SK-N-SH treated with all-trans-retinoic acid at 6 μM for 48 hours (cell line): ENCODE results near the gene CYP4F22.

ENCODE experiments used
- ATAC-seq: fragments of 200-7000 bp; cut with Tn5 transposase; 3 replicates; pipeline ENCODE4 v1.9.1; 2020; ENCODE audit warnings: mild to moderate bottlenecking, moderate library complexity
- ARNTL ChIP-seq: fragments of 450-650 bp; formaldehyde crosslinking; IDR thresholded peaks from 2 replicates; pipeline ENCODE4 v1.5.0; 2020; ENCODE audit warnings: low read depth, mild to moderate bottlenecking, moderate library complexity, borderline replicate concordance
- BACH2 ChIP-seq: fragments of 250-450 bp; sonication (Bioruptor Pico); IDR thresholded peaks from 2 replicates; pipeline ENCODE4 v1.9.0; 2021; ENCODE audit warnings: mild to moderate bottlenecking, borderline replicate concordance
- CSDC2 ChIP-seq: fragments of 250-450 bp; sonication (Bioruptor Pico); IDR thresholded peaks from 2 replicates; pipeline ENCODE4 v1.5.0; 2020; ENCODE audit warnings: mild to moderate bottlenecking, moderate library complexity
- GLIS3 ChIP-seq: fragments of 250-450 bp; sonication (Bioruptor Pico); IDR thresholded peaks from 2 replicates; pipeline ENCODE4 v1.5.0; 2020; ENCODE audit warnings: mild to moderate bottlenecking, moderate library complexity
- ISL1 ChIP-seq: fragments of 250-450 bp; sonication (Bioruptor Pico); IDR thresholded peaks from 2 replicates; pipeline ENCODE4 v2.1.2; 2022; ENCODE audit warnings: mild to moderate bottlenecking, moderate library complexity
- OSR1 ChIP-seq: fragments of 250-450 bp; sonication (Bioruptor Pico); IDR thresholded peaks from 2 replicates; pipeline ENCODE4 v1.8.0; 2022; ENCODE audit warnings: moderate library complexity, mild to moderate bottlenecking, inconsistent platforms
- POU6F1 ChIP-seq: fragments of 250-450 bp; sonication (Bioruptor Pico); IDR thresholded peaks from 2 replicates; pipeline ENCODE4 v1.8.0; 2021; ENCODE audit warnings: low read depth, mild to moderate bottlenecking, moderate library complexity, borderline replicate concordance
- TOX ChIP-seq: fragments of 250-450 bp; sonication (Bioruptor Pico); IDR thresholded peaks from 2 replicates; pipeline ENCODE4 v1.8.0; 2021; ENCODE audit warnings: mild to moderate bottlenecking, moderate library complexity, borderline replicate concordance
- ZC3H10 ChIP-seq: fragments of 250-450 bp; sonication (Bioruptor Pico); IDR thresholded peaks from 2 replicates; pipeline ENCODE4 v1.5.1; 2021; ENCODE audit warnings: mild to moderate bottlenecking, moderate library complexity
- ZFP3 ChIP-seq: fragments of 250-450 bp; sonication (Bioruptor Pico); IDR thresholded peaks from 2 replicates; pipeline ENCODE4 v1.5.0; 2020; ENCODE audit warnings: mild to moderate bottlenecking, moderate library complexity
- ZNF70 ChIP-seq: fragments of 450-650 bp; formaldehyde crosslinking; IDR thresholded peaks from 2 replicates; pipeline ENCODE4 v1.5.0; 2020; ENCODE audit warnings: mild to moderate bottlenecking, moderate library complexity
- ZNF8 ChIP-seq: fragments of 450-650 bp; formaldehyde crosslinking; IDR thresholded peaks from 2 replicates; pipeline ENCODE4 v1.5.0; 2020; ENCODE audit warnings: mild to moderate bottlenecking, moderate library complexity
- TF ChIP-seq, protein P1 (sequence below): fragments of 250-450 bp; sonication (Bioruptor Pico); IDR thresholded peaks from 2 replicates; pipeline ENCODE4 v1.5.0; 2020; ENCODE audit warnings: mild to moderate bottlenecking, moderate library complexity
- TF ChIP-seq, protein P2 (sequence below): fragments of 250-450 bp; sonication (Bioruptor Pico); IDR thresholded peaks from 2 replicates; pipeline ENCODE4 v1.8.0; 2020; ENCODE audit warnings: mild to moderate bottlenecking, moderate library complexity, borderline replicate concordance
- TF ChIP-seq, protein P3 (sequence below): fragments of 250-450 bp; sonication (Bioruptor Pico); IDR thresholded peaks from 2 replicates; pipeline ENCODE4 v1.5.1; 2020; ENCODE audit warnings: low read depth, mild to moderate bottlenecking, moderate library complexity
- TF ChIP-seq, protein P4 (sequence below): fragments of 250-450 bp; sonication (Bioruptor Pico); IDR thresholded peaks from 2 replicates; pipeline ENCODE4 v1.5.1; 2021; ENCODE audit warnings: mild to moderate bottlenecking, moderate library complexity

CYP4F22 gene

GRCh38 chr19:15517778-15518177 lies 9.5 kb downstream of the CYP4F22 start (continued):
- TF ChIP-seq, protein P1, sequence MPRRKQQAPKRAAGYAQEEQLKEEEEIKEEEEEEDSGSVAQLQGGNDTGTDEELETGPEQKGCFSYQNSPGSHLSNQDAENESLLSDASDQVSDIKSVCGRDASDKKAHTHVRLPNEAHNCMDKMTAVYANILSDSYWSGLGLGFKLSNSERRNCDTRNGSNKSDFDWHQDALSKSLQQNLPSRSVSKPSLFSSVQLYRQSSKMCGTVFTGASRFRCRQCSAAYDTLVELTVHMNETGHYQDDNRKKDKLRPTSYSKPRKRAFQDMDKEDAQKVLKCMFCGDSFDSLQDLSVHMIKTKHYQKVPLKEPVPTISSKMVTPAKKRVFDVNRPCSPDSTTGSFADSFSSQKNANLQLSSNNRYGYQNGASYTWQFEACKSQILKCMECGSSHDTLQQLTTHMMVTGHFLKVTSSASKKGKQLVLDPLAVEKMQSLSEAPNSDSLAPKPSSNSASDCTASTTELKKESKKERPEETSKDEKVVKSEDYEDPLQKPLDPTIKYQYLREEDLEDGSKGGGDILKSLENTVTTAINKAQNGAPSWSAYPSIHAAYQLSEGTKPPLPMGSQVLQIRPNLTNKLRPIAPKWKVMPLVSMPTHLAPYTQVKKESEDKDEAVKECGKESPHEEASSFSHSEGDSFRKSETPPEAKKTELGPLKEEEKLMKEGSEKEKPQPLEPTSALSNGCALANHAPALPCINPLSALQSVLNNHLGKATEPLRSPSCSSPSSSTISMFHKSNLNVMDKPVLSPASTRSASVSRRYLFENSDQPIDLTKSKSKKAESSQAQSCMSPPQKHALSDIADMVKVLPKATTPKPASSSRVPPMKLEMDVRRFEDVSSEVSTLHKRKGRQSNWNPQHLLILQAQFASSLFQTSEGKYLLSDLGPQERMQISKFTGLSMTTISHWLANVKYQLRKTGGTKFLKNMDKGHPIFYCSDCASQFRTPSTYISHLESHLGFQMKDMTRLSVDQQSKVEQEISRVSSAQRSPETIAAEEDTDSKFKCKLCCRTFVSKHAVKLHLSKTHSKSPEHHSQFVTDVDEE: no peak

- no peak for ATAC-seq
- TF ChIP-seq POU6F1 (CRISPR knock-in tag) (no peak), OSR1 (CRISPR knock-in tag) (no peak), ZNF8 (no peak), ZNF70 (CRISPR knock-in tag) (no peak)
- TF ChIP-seq, protein P2, sequence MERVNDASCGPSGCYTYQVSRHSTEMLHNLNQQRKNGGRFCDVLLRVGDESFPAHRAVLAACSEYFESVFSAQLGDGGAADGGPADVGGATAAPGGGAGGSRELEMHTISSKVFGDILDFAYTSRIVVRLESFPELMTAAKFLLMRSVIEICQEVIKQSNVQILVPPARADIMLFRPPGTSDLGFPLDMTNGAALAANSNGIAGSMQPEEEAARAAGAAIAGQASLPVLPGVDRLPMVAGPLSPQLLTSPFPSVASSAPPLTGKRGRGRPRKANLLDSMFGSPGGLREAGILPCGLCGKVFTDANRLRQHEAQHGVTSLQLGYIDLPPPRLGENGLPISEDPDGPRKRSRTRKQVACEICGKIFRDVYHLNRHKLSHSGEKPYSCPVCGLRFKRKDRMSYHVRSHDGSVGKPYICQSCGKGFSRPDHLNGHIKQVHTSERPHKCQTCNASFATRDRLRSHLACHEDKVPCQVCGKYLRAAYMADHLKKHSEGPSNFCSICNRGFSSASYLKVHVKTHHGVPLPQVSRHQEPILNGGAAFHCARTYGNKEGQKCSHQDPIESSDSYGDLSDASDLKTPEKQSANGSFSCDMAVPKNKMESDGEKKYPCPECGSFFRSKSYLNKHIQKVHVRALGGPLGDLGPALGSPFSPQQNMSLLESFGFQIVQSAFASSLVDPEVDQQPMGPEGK: no peak
These were observed 11.2 kb downstream of the CYP4F22 start for GRCh38 chr19:15519433-15519976.

DNA sequence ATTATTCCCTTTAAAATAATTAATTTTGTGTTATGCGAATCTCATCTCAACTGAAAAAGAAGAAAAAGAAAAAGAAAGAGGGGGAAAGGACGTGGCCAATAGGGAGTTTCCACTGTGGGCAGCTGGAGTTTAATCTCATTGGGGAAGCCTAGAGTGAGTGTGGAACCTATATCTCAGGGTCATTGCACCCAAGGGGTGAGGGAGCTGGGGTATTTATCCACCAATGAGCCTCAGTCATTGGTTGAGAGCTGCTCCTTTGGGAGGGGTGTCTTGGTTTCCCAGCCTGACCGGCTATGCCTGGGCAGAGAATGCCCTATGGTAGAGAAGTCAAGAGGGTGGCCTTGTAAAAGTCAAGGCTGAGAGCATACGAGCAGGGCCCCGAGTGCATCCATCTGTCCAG lies 16.5 kb downstream of the CYP4F22 start:
- ATAC-seq: no peak
- TF ChIP-seq BACH2 (no peak), GLIS3 (no peak), ARNTL (CRISPR knock-in tag) (no peak)
- TF ChIP-seq, protein P1: no peak

GRCh38 chr19:15525291-15525690 lies 17.0 kb downstream of the CYP4F22 start:
- no peak for ATAC-seq

GRCh38 chr19:15526408-15526807 lies 18.1 kb downstream of the CYP4F22 start:
- ATAC-seq: no peak
- TF ChIP-seq POU6F1 (CRISPR knock-in tag) (no peak), GLIS3 (no peak), ZFP3 (CRISPR knock-in tag) (no peak), CSDC2 (no peak), ZC3H10 (CRISPR knock-in tag) (no peak), TOX (CRISPR knock-in tag) (no peak), ISL1 (CRISPR knock-in tag) (no peak)
- TF ChIP-seq, protein P3, sequence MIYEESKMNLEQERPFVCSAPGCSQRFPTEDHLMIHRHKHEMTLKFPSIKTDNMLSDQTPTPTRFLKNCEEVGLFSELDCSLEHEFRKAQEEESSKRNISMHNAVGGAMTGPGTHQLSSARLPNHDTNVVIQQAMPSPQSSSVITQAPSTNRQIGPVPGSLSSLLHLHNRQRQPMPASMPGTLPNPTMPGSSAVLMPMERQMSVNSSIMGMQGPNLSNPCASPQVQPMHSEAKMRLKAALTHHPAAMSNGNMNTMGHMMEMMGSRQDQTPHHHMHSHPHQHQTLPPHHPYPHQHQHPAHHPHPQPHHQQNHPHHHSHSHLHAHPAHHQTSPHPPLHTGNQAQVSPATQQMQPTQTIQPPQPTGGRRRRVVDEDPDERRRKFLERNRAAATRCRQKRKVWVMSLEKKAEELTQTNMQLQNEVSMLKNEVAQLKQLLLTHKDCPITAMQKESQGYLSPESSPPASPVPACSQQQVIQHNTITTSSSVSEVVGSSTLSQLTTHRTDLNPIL (CRISPR knock-in tag): no peak
- TF ChIP-seq, protein P1: no peak
- TF ChIP-seq, protein P4, sequence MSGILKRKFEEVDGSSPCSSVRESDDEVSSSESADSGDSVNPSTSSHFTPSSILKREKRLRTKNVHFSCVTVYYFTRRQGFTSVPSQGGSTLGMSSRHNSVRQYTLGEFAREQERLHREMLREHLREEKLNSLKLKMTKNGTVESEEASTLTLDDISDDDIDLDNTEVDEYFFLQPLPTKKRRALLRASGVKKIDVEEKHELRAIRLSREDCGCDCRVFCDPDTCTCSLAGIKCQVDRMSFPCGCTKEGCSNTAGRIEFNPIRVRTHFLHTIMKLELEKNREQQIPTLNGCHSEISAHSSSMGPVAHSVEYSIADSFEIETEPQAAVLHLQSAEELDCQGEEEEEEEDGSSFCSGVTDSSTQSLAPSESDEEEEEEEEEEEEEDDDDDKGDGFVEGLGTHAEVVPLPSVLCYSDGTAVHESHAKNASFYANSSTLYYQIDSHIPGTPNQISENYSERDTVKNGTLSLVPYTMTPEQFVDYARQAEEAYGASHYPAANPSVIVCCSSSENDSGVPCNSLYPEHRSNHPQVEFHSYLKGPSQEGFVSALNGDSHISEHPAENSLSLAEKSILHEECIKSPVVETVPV: no peak

More at GRCh38 chr19:15525291-15525690, 17.0 kb downstream of the CYP4F22 start:
- TF ChIP-seq CSDC2: no peak
